Calu3 (cell line): ENCODE measurements around the gene SUPT20H. TPM values are rescaled to one million over a fixed set of nuclear protein-coding genes. Genes with fewer than 3 reads are reported as not detected.

ENCODE experiments used
- BruUV-seq: library from RNA; stranded (reverse); fragments of 400-500 nt; replicated peaks from 2 replicates; lab custom pipeline; 2021; lab: Mats Ljungman, UMichigan
- CTCF ChIA-PET: fragments of 300-600 bp; sonication (Branson Sonifier 250); formaldehyde crosslinking; loops from one replicate; lab custom pipeline; 2022; ENCODE audit warnings: antibody characterized with exemption; lab: Charles Lee
- DNase-seq: peaks from one replicate; pipeline ENCODE4 v3.0.0; 2022
- H3K27ac Mint-ChIP-seq: one replicate; pipeline ENCODE4 v1.8.0; 2022; ENCODE audit warnings: mixed read lengths; ENCODE audit not compliant: unreplicated experiment
- H3K27me3 Mint-ChIP-seq: one replicate; pipeline ENCODE4 v1.8.0; 2022; ENCODE audit warnings: mixed read lengths; ENCODE audit not compliant: unreplicated experiment
- H3K36me3 Mint-ChIP-seq: one replicate; pipeline ENCODE4 v1.8.0; 2022; ENCODE audit warnings: mild to moderate bottlenecking, moderate library complexity, mixed read lengths; ENCODE audit not compliant: insufficient read depth, unreplicated experiment
- H3K4me1 Mint-ChIP-seq: one replicate; pipeline ENCODE4 v1.8.0; 2022; ENCODE audit warnings: mild to moderate bottlenecking, low read depth, mixed read lengths; ENCODE audit not compliant: unreplicated experiment
- H3K4me3 Mint-ChIP-seq: one replicate; pipeline ENCODE4 v1.8.0; 2022; ENCODE audit warnings: mild to moderate bottlenecking, low read depth, moderate library complexity, mixed read lengths; ENCODE audit not compliant: unreplicated experiment
- H3K9me3 Mint-ChIP-seq: one replicate; pipeline ENCODE4 v1.8.0; 2022; ENCODE audit warnings: low read depth, mixed read lengths; ENCODE audit not compliant: unreplicated experiment
- CTCF ChIP-seq: fragments of 200-600 bp; IDR thresholded peaks from one replicate; pipeline ENCODE4 v1.8.0; 2022; ENCODE audit warnings: antibody characterized with exemption; ENCODE audit not compliant: unreplicated experiment
- intact Hi-C: fragments of 100-400 bp; cut with micrococcal nuclease; formaldehyde crosslinking; loops from one replicate; pipeline ENCODE4 v1.10.0; 2022; ENCODE audit not compliant: unreplicated experiment
- total RNA-seq: library from RNA; stranded (reverse); gene quantifications from 2 replicates; pipeline ENCODE4 v1.2.3, GENCODE V29; 2022

SUPT20H gene
- total RNA-seq, 1 experiment from 2014 or later = 55.3 TPM

GRCh38 chr13:37076818-37077217 is 17.3 kb upstream of the SUPT20H start:
- no TSS peak for BruUV-seq
- Mint-ChIP-seq H3K27ac (no peak overlapping the region), H3K4me1 (no peaks in the 10 kb centered on the region), H3K4me3 (no peak overlapping the region), H3K36me3 (no peaks in the 10 kb centered on the region), H3K9me3 (no peaks in the 10 kb centered on the region), H3K27me3 (no peaks in the 10 kb centered on the region)
- CTCF ChIA-PET = no interaction called here
- no peak for TF ChIP-seq CTCF
- intact Hi-C loops = no loop called here
- no peak for DNase-seq

- Mint-ChIP-seq H3K27ac (no peak overlapping the region), H3K36me3 (no peaks in the 10 kb centered on the region), H3K27me3 (no peaks in the 10 kb centered on the region), H3K9me3 (no peaks in the 10 kb centered on the region), H3K4me3 (no peak overlapping the region), H3K4me1 (no peaks in the 10 kb centered on the region)
- intact Hi-C loops = loop anchor here (2.0 kb wide), 1 partner anchor 528 kb away; no protein-coding TSS in a partner anchor
- DNase-seq = no peak
- CTCF ChIA-PET = no interaction called here
- TF ChIP-seq CTCF = no peak
- BruUV-seq = no TSS peak
Measured at GRCh38 chr13:37075164-37075563, 15.7 kb upstream of the SUPT20H start.

GRCh38 chr13:37074703-37075102 is 15.2 kb upstream of the SUPT20H start:
- Mint-ChIP-seq H3K36me3 (no peaks in the 10 kb centered on the region), H3K27ac (no peak overlapping the region), H3K27me3 (no peaks in the 10 kb centered on the region), H3K9me3 (no peaks in the 10 kb centered on the region), H3K4me3 (no peak overlapping the region), H3K4me1 (no peaks in the 10 kb centered on the region)
- no peak for TF ChIP-seq CTCF
- no TSS peak for BruUV-seq
- CTCF ChIA-PET = no interaction called here
- intact Hi-C loops = loop anchor here (2.0 to 5.0 kb wide), 2 partner anchors 528 to 792 kb away; no protein-coding TSS in a partner anchor
- no peak for DNase-seq

GRCh38 chr13:37072024-37072423 is 12.5 kb upstream of the SUPT20H start:
- TF ChIP-seq CTCF = no peak
- Mint-ChIP-seq H3K4me3 (no peak overlapping the region), H3K27me3 (no peaks in the 10 kb centered on the region), H3K27ac (no peak overlapping the region), H3K9me3 (no peaks in the 10 kb centered on the region), H3K36me3 (no peaks in the 10 kb centered on the region), H3K4me1 (no peaks in the 10 kb centered on the region)
- no TSS peak for BruUV-seq
- CTCF ChIA-PET = no interaction called here
- intact Hi-C loops = loop anchor here (5.0 kb wide), 1 partner anchor 790 kb away; no protein-coding TSS in a partner anchor
- DNase-seq = no peak
